Peyer's patch (tissue), 4 donors: ENCODE data around the gene SLC2A9.

Experiments used
- CTCF ChIP-seq, 6 experiments: fragments of 450-650 bp in 4 of 6; fragments of 200-600 bp in 2 of 6; sonication (generic) in 1 of 6; IDR thresholded peaks; one replicate each; pipeline ENCODE4 v1.5.1; 2017 to 2019; ENCODE audit warnings: antibody characterized with exemption in 6 of 6, mild to moderate bottlenecking in 3 of 6, moderate library complexity in 1 of 6
- POLR2A ChIP-seq, 2 donors: fragments of 450-650 bp; IDR thresholded peaks; one replicate each; pipeline ENCODE4 v1.5.1; 2017; ENCODE audit warnings: antibody characterized with exemption in 2 of 2, mild to moderate bottlenecking in 2 of 2, moderate library complexity in 2 of 2

GRCh38 chr4:10061650-10062415, 40.5 kb upstream of the SLC2A9 start:
- no peak for TF ChIP-seq CTCF (IDR thresholded peaks at IDR 0.05)
- TF ChIP-seq POLR2A (IDR thresholded peaks at IDR 0.05): no peak
